SHP77 treated with DMSO at 0.1 percent for 48 hours (cell line): ENCODE results near the gene SLC22A12.

Source experiments
- DNase-seq: peaks from one replicate; lab custom pipeline; 2025; lab: John Stamatoyannopoulos, UW

Gene SLC22A12

GRCh38 chr11:64624883-64625481 lies 34.0 kb downstream of the SLC22A12 start:
- DNase-seq, result no peak

- no peak for DNase-seq
Measured at GRCh38 chr11:64626637-64627036, 35.6 kb downstream of the SLC22A12 start.

GRCh38 chr11:64627371-64627770 lies 36.4 kb downstream of the SLC22A12 start:
- no peak for DNase-seq

GRCh38 chr11:64628596-64628995 lies 37.6 kb downstream of the SLC22A12 start:
- DNase-seq, result no peak

GRCh38 chr11:64629103-64629502 lies 38.1 kb downstream of the SLC22A12 start:
- DNase-seq, result no peak

GRCh38 chr11:64629796-64630562 lies 39.0 kb downstream of the SLC22A12 start:
- no peak for DNase-seq

- no peak for DNase-seq
Measured at GRCh38 chr11:64631675-64632074, 40.7 kb downstream of the SLC22A12 start.

DNA sequence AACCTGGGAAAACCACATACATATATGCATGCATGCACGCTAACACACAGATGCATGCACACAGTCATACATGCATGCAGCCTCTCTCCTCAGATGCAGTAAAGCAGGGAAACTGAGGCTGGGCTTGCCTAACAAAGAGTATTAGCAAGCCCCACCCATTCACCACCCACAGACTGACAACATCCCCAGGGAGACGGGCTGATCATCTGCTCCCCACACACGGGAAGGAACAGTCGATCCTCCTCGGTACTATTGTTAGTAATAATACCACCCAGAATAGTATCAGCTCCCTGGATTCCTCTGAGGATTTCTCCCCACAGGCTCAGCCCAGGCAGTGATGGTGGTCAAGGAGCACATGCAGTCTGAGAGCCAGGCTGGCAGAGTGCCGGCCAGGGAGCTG lies 41.2 kb downstream of the SLC22A12 start:
- no peak for DNase-seq

DNA sequence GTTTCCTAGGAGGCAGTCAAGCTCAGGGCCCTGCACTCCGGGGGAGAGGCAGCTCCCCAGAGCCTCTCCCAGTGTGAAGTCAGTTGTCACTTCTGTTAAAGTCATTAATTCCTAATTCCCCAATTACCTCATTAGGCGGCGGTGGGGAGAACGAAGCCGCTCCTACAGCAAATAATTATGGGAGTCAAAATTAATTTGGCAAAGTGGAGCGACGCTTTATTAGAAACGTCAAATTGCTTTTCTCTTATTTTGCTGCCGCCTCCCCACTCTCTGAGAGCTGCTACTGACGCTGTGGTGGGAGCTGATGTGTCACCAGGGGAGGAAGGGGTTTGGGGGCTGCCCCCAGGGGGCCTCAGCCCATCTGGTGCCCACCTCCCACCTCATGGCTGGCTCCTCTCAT lies 41.6 kb downstream of the SLC22A12 start:
- DNase-seq, result no peak

- DNase-seq, result no peak
Measured at GRCh38 chr11:64633555-64634159, 42.6 kb downstream of the SLC22A12 start.

DNA sequence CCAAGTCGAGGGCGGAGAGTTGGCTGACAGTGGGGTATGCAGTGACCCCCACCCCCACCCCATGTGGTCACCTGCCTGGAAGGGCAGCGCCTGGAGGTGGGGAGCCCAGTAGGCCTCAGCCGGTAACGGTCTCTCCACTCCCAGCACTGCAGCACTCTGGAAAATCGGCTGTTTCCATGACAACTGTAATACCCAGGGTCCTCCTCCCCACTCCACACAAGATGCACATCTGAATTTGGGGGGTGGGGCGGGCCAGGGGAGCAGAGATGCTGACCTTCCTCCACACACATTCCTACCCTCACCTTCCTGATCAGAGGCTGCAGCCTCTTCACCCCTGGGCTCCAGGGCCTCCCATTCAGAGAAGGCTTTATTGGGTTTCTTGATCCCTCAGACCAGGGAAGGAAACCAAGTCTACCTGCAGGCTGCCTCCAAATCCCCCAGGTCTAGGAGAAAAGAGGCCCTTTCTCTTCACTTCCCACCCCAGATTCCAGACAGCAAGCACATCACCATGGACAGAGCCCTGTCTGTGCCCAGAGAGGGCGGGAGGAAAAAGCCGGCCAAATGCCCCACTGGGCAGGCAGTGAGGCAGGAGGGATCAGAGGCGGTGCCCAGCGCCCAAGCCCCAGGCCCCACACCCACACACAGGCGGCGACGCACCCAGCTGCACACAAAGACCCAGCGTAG lies 46.5 kb downstream of the SLC22A12 start:
- DNase-seq, result no peak

- DNase-seq, result no peak
Measured at GRCh38 chr11:64638018-64638665, 47.1 kb downstream of the SLC22A12 start.

DNA sequence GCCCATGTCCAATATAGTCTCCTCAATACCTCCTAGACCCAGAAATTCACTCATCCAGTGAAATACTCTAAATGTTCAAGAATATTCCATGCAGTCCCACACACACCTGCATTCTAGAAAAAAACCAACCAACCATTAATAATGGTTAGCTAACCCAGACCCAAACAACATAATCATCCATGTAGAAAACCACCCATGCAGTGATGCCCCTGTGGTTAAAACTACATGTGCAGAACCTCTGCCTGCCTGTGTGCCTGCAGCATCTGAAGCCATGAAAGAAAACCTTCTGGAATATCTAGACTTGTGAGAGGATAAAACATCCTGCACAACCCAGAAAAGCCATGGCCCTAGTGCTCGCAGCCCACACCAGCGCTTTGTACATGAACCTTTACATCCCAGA lies 47.8 kb downstream of the SLC22A12 start:
- no peak for DNase-seq

DNA sequence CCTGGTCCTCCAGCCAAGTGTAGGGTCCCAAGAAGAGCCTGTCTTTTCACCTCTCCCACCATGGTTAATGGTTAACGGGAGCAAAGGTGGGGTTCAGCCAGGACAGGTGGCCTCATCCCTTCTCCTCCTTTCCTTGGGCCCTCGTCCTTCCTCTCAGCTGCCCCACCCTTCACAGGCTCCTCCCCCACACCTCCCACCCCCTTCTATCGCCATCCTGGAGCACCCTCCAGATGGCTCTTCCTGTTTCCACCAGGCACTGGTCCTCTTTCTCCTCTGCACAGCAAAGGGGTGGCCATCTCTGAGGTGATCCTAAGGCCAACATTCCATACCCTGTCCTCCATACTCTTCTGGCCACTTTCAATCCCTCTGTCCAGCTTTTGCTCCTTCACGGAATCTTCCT lies 48.9 kb downstream of the SLC22A12 start:
- no peak for DNase-seq

- DNase-seq, result no peak
Measured at GRCh38 chr11:64641596-64642417, 50.8 kb downstream of the SLC22A12 start.

- DNase-seq, result no peak
Measured at GRCh38 chr11:64642418-64642735, 51.4 kb downstream of the SLC22A12 start.

GRCh38 chr11:64642871-64643255 lies 51.8 kb downstream of the SLC22A12 start:
- DNase-seq, result no peak

GRCh38 chr11:64643256-64643881 lies 52.3 kb downstream of the SLC22A12 start:
- no peak for DNase-seq

- DNase-seq, result no peak
Measured at GRCh38 chr11:64643920-64644646, 53.1 kb downstream of the SLC22A12 start.

DNA sequence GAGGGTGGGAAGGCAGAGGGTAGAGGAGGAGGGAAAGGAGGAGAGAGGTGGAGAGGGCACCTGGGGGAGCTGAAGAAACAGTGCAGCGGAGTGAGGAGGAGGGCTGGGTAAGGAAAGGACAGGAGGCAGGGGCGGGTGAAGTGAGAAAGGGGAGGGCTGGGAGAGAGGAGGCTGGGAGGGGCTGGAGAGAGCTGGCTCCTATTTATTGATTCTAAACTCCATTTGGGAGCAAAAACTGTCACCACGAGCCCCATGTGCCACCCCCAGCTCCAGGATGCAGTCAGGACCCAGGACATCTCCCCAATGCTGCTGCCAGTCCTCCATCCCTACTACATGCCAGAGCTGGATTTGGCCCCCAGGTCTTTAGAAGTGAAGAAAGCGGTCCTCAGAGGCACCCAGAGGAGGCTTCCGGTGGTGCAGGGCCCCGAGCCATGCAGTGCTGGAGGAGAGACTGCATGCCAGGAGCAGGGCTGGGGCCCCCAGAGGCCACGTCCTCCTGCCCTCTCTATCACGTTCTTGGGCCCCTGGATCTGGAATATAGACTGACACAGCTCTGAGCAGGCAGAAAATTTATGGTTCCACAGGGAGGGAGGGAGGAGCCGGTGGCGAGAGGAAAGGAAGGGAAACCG lies 53.7 kb downstream of the SLC22A12 start:
- DNase-seq, result no peak
